Measurements from ENCODE around the gene CLSTN2.

CLSTN2 gene

GRCh38 chr3:140298569-140299070, 363.6 kb downstream of the CLSTN2 start:
- 61% methylated on average over 2 of the region's 2 CpGs for WGBS

GRCh38 chr3:140303875-140304274, 368.9 kb downstream of the CLSTN2 start:
- DNase-seq = no peak
- H3K23ac ChIP-seq (ENCODE audit: low read length in 2 of 2) = no peak overlapping the region
- no peak overlapping the region for H3K18ac ChIP-seq (ENCODE audit: low read depth in 1 of 2, low read length in 2 of 2)
- H4K8ac ChIP-seq (ENCODE audit: low read length) = no peak overlapping the region
- H2BK15ac ChIP-seq (ENCODE audit: low read depth, poor library complexity, severe bottlenecking) = no peak overlapping the region
- no peak overlapping the region for H3K4me3 ChIP-seq (ENCODE audit: insufficient read depth in 1 of 2, low read depth in 1 of 2, low read length in 2 of 2)
- H4K91ac ChIP-seq (ENCODE audit: low read length) = no peak overlapping the region
- H3K14ac ChIP-seq (ENCODE audit: low read length in 2 of 2) = no peak overlapping the region
- H2BK12ac ChIP-seq (ENCODE audit: low read length in 2 of 2) = no peak overlapping the region
- no peaks in the 10 kb centered on the region for H3K9me3 ChIP-seq (ENCODE audit: control insufficient read depth, low read length)
- WGBS = 75% methylated on average over 1 of the region's 2 CpGs
- no peak overlapping the region for H2BK5ac ChIP-seq (ENCODE audit: low read depth, low read length, poor library complexity, severe bottlenecking)
- H3K27ac ChIP-seq (ENCODE audit: low read length, poor library complexity, severe bottlenecking) = no peak overlapping the region
- no peaks in the 10 kb centered on the region for H3K4me1 ChIP-seq (ENCODE audit: control insufficient read depth, insufficient read depth, low read depth, low read length)
- no peak overlapping the region for H2AFZ ChIP-seq (ENCODE audit: low read depth, low read length)
- no peak overlapping the region for H2AK5ac ChIP-seq (ENCODE audit: low read length, severe bottlenecking)
- H3K36me3 ChIP-seq (ENCODE audit: control insufficient read depth in 1 of 2, insufficient read depth in 2 of 2, low read depth in 1 of 2, low read length in 2 of 2) = no peaks in the 10 kb centered on the region
- H3K4me2 ChIP-seq (ENCODE audit: low read length, poor library complexity, severe bottlenecking) = no peak overlapping the region
- no peaks in the 10 kb centered on the region for H3K79me1 ChIP-seq (replicated peaks; ENCODE audit: low read length, poor library complexity, severe bottlenecking)
- H3K9ac ChIP-seq (ENCODE audit: low read length) = no peak overlapping the region
- peaks cover 0 to 7% of the 10 kb centered on the region in 2 experiments for H3K27me3 ChIP-seq (ENCODE audit: control insufficient read depth in 1 of 2, insufficient read depth in 1 of 2, low read length in 2 of 2)
- H2BK120ac ChIP-seq (ENCODE audit: low read depth, low read length) = no peak overlapping the region
- H3K4ac ChIP-seq (ENCODE audit: low read depth in 1 of 2, low read length in 2 of 2) = no peak overlapping the region

More at GRCh38 chr3:140298569-140299070, 363.6 kb downstream of the CLSTN2 start:
- no peak overlapping the region for H4K8ac ChIP-seq (ENCODE audit: low read length)
- H3K36me3 ChIP-seq (ENCODE audit: control insufficient read depth in 1 of 2, insufficient read depth in 2 of 2, low read depth in 1 of 2, low read length in 2 of 2) = no peaks in the 10 kb centered on the region
- no peak overlapping the region for H3K27ac ChIP-seq (ENCODE audit: low read length, poor library complexity, severe bottlenecking)
- no peak overlapping the region for H2AFZ ChIP-seq (ENCODE audit: low read depth, low read length)
- H3K4ac ChIP-seq (ENCODE audit: low read depth in 1 of 2, low read length in 2 of 2) = no peak overlapping the region
- no peak overlapping the region for H3K4me3 ChIP-seq (ENCODE audit: insufficient read depth in 1 of 2, low read depth in 1 of 2, low read length in 2 of 2)
- no peak overlapping the region for H2BK5ac ChIP-seq (ENCODE audit: low read depth, low read length, poor library complexity, severe bottlenecking)
- H2BK15ac ChIP-seq (ENCODE audit: low read depth, poor library complexity, severe bottlenecking) = no peak overlapping the region
- H3K23ac ChIP-seq (ENCODE audit: low read length in 2 of 2) = no peak overlapping the region
- H3K27me3 ChIP-seq (ENCODE audit: control insufficient read depth in 1 of 2, insufficient read depth in 1 of 2, low read length in 2 of 2) = peaks cover 0 to 3% of the 10 kb centered on the region in 2 experiments
- peaks cover 3% of the 10 kb centered on the region for H3K4me1 ChIP-seq (ENCODE audit: control insufficient read depth, insufficient read depth, low read depth, low read length)
- no peak for DNase-seq
- no peak overlapping the region for H2BK120ac ChIP-seq (ENCODE audit: low read depth, low read length)
- no peak overlapping the region for H4K91ac ChIP-seq (ENCODE audit: low read length)
- no peak overlapping the region for H2AK5ac ChIP-seq (ENCODE audit: low read length, severe bottlenecking)
- H3K79me1 ChIP-seq (replicated peaks; ENCODE audit: low read length, poor library complexity, severe bottlenecking) = peaks cover 1% of the 10 kb centered on the region
- H3K18ac ChIP-seq (ENCODE audit: low read depth in 1 of 2, low read length in 2 of 2) = no peak overlapping the region
- H3K4me2 ChIP-seq (ENCODE audit: low read length, poor library complexity, severe bottlenecking) = no peak overlapping the region
- H3K9me3 ChIP-seq (ENCODE audit: control insufficient read depth, low read length) = no peaks in the 10 kb centered on the region
- H3K9ac ChIP-seq (ENCODE audit: low read length) = no peak overlapping the region
- H3K14ac ChIP-seq (ENCODE audit: low read length in 2 of 2) = no peak overlapping the region
- H2BK12ac ChIP-seq (ENCODE audit: low read length in 2 of 2) = no peak overlapping the region

DNA sequence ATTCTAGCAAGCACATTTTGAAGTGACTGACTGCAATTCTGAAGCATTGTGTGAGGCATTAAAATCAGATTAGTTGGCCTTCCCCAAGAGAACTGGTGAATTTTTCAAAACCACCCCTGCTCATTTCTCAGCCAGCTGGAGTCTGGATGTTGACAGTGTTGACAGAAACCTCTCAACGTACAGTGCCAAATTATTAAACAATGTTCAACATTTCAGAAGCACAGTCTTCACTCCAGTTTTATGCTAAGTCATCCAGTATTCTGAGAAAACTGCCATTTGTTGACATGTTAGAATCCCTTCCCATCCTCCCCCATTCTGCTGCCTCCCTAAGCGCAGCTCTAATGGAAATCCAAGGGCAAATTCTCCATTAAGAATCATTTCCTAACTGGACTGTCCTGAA, 373.6 kb downstream of the CLSTN2 start:
- no peak overlapping the region for H3K14ac ChIP-seq (ENCODE audit: low read length in 2 of 2)
- no peak overlapping the region for H2BK15ac ChIP-seq (ENCODE audit: low read depth, poor library complexity, severe bottlenecking)
- no peak overlapping the region for H3K23ac ChIP-seq (ENCODE audit: low read length in 2 of 2)
- H3K4me1 ChIP-seq (ENCODE audit: control insufficient read depth, insufficient read depth, low read depth, low read length) = peaks cover 1% of the 10 kb centered on the region
- no peak overlapping the region for H2BK120ac ChIP-seq (ENCODE audit: low read depth, low read length)
- H2AFZ ChIP-seq (ENCODE audit: low read depth, low read length) = no peak overlapping the region
- H3K9me3 ChIP-seq (ENCODE audit: control insufficient read depth, low read length) = no peaks in the 10 kb centered on the region
- no peak overlapping the region for H3K27ac ChIP-seq (ENCODE audit: low read length, poor library complexity, severe bottlenecking)
- H3K36me3 ChIP-seq (ENCODE audit: control insufficient read depth in 1 of 2, insufficient read depth in 2 of 2, low read depth in 1 of 2, low read length in 2 of 2) = no peaks in the 10 kb centered on the region
- H2AK5ac ChIP-seq (ENCODE audit: low read length, severe bottlenecking) = no peak overlapping the region
- H2BK12ac ChIP-seq (ENCODE audit: low read length in 2 of 2) = no peak overlapping the region
- no peak overlapping the region for H4K8ac ChIP-seq (ENCODE audit: low read length)
- H2BK5ac ChIP-seq (ENCODE audit: low read depth, low read length, poor library complexity, severe bottlenecking) = no peak overlapping the region
- no peak overlapping the region for H3K4me3 ChIP-seq (ENCODE audit: insufficient read depth in 1 of 2, low read depth in 1 of 2, low read length in 2 of 2)
- no peak overlapping the region for H4K91ac ChIP-seq (ENCODE audit: low read length)
- no peak for DNase-seq
- H3K9ac ChIP-seq (ENCODE audit: low read length) = no peak overlapping the region
- H3K27me3 ChIP-seq (ENCODE audit: control insufficient read depth in 1 of 2, insufficient read depth in 1 of 2, low read length in 2 of 2) = peaks cover 0 to 4% of the 10 kb centered on the region in 2 experiments
- H3K18ac ChIP-seq (ENCODE audit: low read depth in 1 of 2, low read length in 2 of 2) = no peak overlapping the region
- WGBS = 78% methylated on average over 2 of the region's 2 CpGs
- H3K79me1 ChIP-seq (replicated peaks; ENCODE audit: low read length, poor library complexity, severe bottlenecking) = no peaks in the 10 kb centered on the region
- H3K4me2 ChIP-seq (ENCODE audit: low read length, poor library complexity, severe bottlenecking) = no peak overlapping the region
- H3K4ac ChIP-seq (ENCODE audit: low read depth in 1 of 2, low read length in 2 of 2) = no peak overlapping the region

- Histone ChIP-seq H3K4me1 (ENCODE audit: control insufficient read depth, insufficient read depth, low read depth, low read length) (peaks cover 1% of the 10 kb centered on the region), H2AK5ac (ENCODE audit: low read length, severe bottlenecking) (no peak overlapping the region), H2BK120ac (ENCODE audit: low read depth, low read length) (no peak overlapping the region), H2BK15ac (ENCODE audit: low read depth, poor library complexity, severe bottlenecking) (no peak overlapping the region), H3K36me3 (ENCODE audit: control insufficient read depth in 1 of 2, insufficient read depth in 2 of 2, low read depth in 1 of 2, low read length in 2 of 2) (no peaks in the 10 kb centered on the region), H3K23ac (ENCODE audit: low read length in 2 of 2) (no peak overlapping the region), H3K27ac (ENCODE audit: low read length, poor library complexity, severe bottlenecking) (no peak overlapping the region), H3K9me3 (ENCODE audit: control insufficient read depth, low read length) (no peaks in the 10 kb centered on the region), H3K14ac (ENCODE audit: low read length in 2 of 2) (no peak overlapping the region), H3K4me2 (ENCODE audit: low read length, poor library complexity, severe bottlenecking) (no peak overlapping the region), H2BK5ac (ENCODE audit: low read depth, low read length, poor library complexity, severe bottlenecking) (no peak overlapping the region), H3K18ac (ENCODE audit: low read depth in 1 of 2, low read length in 2 of 2) (no peak overlapping the region), H4K8ac (ENCODE audit: low read length) (no peak overlapping the region), H3K4me3 (ENCODE audit: insufficient read depth in 1 of 2, low read depth in 1 of 2, low read length in 2 of 2) (no peak overlapping the region), H4K91ac (ENCODE audit: low read length) (no peak overlapping the region), H2AFZ (ENCODE audit: low read depth, low read length) (no peak overlapping the region), H2BK12ac (ENCODE audit: low read length in 2 of 2) (no peak overlapping the region), H3K9ac (ENCODE audit: low read length) (no peak overlapping the region), H3K4ac (ENCODE audit: low read depth in 1 of 2, low read length in 2 of 2) (no peak overlapping the region), H3K27me3 (ENCODE audit: control insufficient read depth in 1 of 2, insufficient read depth in 1 of 2, low read length in 2 of 2) (peaks cover 7 to 11% of the 10 kb centered on the region in 2 experiments), H3K79me1 (replicated peaks; ENCODE audit: low read length, poor library complexity, severe bottlenecking) (no peaks in the 10 kb centered on the region)
- 100% methylated on average over 1 of the region's 5 CpGs for WGBS
- DNase-seq = no peak
Measured at GRCh38 chr3:140311428-140311827, 376.4 kb downstream of the CLSTN2 start.
